GM18519 (cell line): ENCODE measurements around the gene CNTN4.
A peak's percentile ranks its signal among the peaks of the same experiment; 100 is the strongest.

ENCODE experiments used
- ATAC-seq: cut with Tn5 transposase; IDR thresholded peaks from one replicate; pipeline ENCODE4 v1.9.1; 2021; ENCODE audit warnings: mild to moderate bottlenecking, moderate library complexity; ENCODE audit not compliant: unreplicated experiment, low FRiP score

The CNTN4 gene

GRCh38 chr3:2931265-2931664 is 832.6 kb downstream of the CNTN4 start:
- no peak for ATAC-seq

GRCh38 chr3:2934541-2934940 is 835.9 kb downstream of the CNTN4 start:
- ATAC-seq, result no peak

GRCh38 chr3:2937055-2937454 is 838.4 kb downstream of the CNTN4 start:
- no peak for ATAC-seq

- no peak for ATAC-seq
These were observed 838.9 kb downstream of the CNTN4 start for GRCh38 chr3:2937592-2937991.

- no peak for ATAC-seq
These were observed 840.0 kb downstream of the CNTN4 start for GRCh38 chr3:2938711-2939110.

- ATAC-seq, result no peak
These were observed 841.4 kb downstream of the CNTN4 start for GRCh38 chr3:2940062-2940461.

GRCh38 chr3:2944628-2945027 is 846.0 kb downstream of the CNTN4 start:
- peak; percentile 88 for ATAC-seq

GRCh38 chr3:2945121-2945520 is 846.5 kb downstream of the CNTN4 start:
- ATAC-seq, result no peak

GRCh38 chr3:2947536-2947935 is 848.9 kb downstream of the CNTN4 start:
- ATAC-seq, result no peak

GRCh38 chr3:2948882-2949281 is 850.2 kb downstream of the CNTN4 start:
- ATAC-seq, result no peak

- ATAC-seq, result no peak
These were observed 851.5 kb downstream of the CNTN4 start for GRCh38 chr3:2950159-2950558.

GRCh38 chr3:2957115-2957514 is 858.4 kb downstream of the CNTN4 start:
- ATAC-seq, result no peak

- ATAC-seq, result no peak
These were observed 859.9 kb downstream of the CNTN4 start for GRCh38 chr3:2958551-2958950.

GRCh38 chr3:2961576-2961975 is 862.9 kb downstream of the CNTN4 start:
- ATAC-seq, result no peak

GRCh38 chr3:2967871-2968270 is 869.2 kb downstream of the CNTN4 start:
- no peak for ATAC-seq

GRCh38 chr3:2968475-2968874 is 869.8 kb downstream of the CNTN4 start:
- peak; percentile 52 for ATAC-seq

- no peak for ATAC-seq
These were observed 877.5 kb downstream of the CNTN4 start for GRCh38 chr3:2976212-2976611.

- no peak for ATAC-seq
These were observed 878.1 kb downstream of the CNTN4 start for GRCh38 chr3:2976796-2977195.

GRCh38 chr3:2978977-2979732 is 880.5 kb downstream of the CNTN4 start:
- no peak for ATAC-seq

- no peak for ATAC-seq
These were observed 885.6 kb downstream of the CNTN4 start for GRCh38 chr3:2984005-2984830.

- ATAC-seq, result no peak
These were observed 886.2 kb downstream of the CNTN4 start for GRCh38 chr3:2984831-2985220.

GRCh38 chr3:2985479-2985878 is 886.8 kb downstream of the CNTN4 start:
- no peak for ATAC-seq
